Activated CD8-positive, alpha-beta memory T cell treated with anti-CD3 and anti-CD28 coated beads, Interleukin-2, amount 50 U/mL, for 4 hours (primary cell): Measurements from ENCODE around the gene STK39.

ENCODE experiments used
- DNase-seq: peaks from one replicate; pipeline ENCODE4 v3.0.0-alpha.2; 2020

Gene STK39

GRCh38 chr2:168182550-168183249, 64.7 kb downstream of the STK39 start:
- DNase-seq: no peak

DNA sequence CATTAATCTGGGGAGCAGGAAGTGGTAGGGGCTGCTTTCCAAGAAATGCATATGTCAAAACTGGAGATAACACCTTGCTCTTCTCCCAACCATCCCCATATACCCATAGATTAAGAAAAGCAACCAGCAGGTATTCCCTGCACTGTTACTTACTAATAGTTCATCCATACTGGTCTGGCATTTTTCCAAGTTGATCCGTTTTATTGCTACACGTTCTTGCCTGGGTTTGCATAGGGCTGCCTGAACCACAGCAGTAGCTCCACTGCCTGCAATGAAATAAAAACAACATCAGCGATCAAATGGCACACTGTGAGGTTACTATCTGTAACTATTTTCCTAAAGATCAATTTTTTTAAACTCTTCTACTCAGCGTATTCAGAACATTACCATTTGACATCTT, 65.6 kb downstream of the STK39 start:
- no peak for DNase-seq

- no peak for DNase-seq
Measured at GRCh38 chr2:168180914-168181313, 66.5 kb downstream of the STK39 start.

DNA sequence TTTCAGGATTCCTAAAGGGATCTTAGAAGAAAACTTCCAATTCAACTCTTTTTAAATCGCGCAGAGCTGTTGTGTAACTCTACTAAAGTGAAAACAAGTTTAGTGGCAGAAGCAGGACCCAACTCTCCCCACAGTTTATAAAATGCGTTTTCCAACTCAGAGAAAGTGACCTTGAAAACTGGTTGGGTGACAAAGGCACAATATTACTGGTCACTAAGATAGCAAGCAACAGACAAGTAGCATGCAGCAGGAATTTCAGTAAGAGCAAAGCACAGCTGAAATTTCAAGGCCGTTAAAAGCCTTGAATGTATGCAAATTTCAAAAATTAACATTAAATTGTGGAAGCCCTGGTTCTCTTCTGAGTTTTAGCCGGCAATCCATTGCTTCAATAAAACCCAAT, 66.9 kb downstream of the STK39 start:
- DNase-seq: no peak

- DNase-seq: no peak
Measured at GRCh38 chr2:168179592-168179991, 67.8 kb downstream of the STK39 start.

- DNase-seq: no peak
Measured at GRCh38 chr2:168178520-168179324, 68.7 kb downstream of the STK39 start.

DNA sequence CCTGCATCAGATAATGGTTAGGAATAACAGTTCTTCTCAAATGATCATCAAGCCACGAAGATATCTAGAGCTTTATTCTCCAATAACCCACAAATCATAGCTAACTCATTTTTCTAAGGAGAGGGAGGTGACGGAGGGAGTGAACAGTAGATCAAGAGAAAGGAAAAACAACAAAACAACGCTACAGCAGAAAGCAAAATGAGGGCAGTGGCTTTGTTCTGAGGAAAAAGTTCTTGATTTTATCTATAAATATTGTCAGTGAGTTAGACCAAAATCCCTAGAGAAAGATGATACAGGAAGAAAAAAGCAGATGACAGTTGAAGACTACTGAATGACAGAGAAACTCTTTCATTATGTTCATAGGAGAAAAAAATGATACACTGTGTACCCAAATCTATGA, 71.0 kb downstream of the STK39 start:
- DNase-seq: no peak

DNA sequence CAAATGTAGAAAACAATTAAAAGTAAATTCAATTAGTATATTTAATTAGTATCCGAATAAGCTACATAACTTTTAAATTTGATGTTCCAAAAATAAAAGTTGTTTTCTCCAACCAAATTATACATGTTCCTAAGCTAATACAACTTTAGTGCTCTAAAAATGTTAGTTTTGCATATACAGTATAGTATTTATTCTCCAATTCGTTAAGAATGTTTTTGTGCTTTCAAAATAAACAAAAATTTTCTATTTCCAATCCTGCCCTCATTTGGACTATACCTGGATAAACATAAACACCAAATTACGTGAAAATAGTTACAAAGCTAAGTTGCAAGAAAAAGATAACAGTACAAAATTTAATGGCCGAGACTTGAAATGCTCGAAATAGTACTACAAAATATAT, 71.9 kb downstream of the STK39 start:
- no peak for DNase-seq

- no peak for DNase-seq
Measured at GRCh38 chr2:168174756-168175155, 72.6 kb downstream of the STK39 start.

DNA sequence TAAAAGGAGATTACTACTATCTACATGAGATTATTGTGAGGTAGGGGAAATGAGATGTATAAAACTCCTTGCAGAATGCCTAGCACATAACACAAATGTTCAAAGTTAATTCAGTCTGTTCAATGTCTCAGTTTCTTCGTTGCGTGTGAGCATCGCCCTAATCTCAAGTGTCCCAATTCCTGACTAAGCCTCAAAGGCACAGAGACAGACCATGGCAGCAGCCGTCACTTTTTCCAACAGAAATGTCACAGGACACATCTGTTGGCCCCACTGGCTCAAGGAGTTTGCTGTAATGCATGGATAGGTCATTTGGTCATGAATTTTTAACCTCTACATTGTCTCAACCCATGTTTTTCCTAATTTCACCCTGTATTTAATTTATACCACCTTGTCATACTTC, 75.3 kb downstream of the STK39 start:
- DNase-seq: no peak

DNA sequence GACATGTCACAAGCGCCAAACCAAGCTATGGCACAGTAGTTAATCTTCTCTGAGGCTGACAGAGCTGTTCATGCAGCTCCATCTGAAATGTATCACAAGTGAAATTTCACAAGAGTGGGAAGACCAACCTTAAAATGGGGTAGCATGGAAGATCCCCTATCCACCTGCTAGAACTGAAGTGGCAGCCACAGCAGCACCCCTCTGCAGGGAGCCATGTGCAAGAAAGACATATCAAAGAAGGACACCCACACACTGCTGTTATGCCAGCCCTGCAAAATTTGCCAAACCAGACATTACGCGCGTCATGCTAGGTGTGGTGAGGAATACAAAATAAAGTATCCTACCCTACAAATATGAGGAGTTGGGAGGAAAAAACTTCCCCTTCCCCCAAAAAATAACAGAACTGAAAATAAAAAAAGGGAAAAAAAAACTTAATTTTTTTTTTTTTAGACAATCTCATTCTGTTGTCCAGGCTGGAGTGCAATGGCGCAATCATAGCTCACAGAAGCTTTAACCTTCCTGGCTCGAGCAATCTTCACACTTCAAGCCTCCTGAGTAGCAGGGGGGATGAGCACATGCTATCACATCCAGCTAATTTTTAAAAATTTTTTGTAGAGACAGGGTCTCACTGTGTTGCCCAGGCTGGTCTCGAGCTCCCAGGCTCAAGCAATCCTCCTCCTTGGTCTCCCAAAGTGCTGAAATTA, 76.2 kb downstream of the STK39 start:
- DNase-seq: no peak

DNA sequence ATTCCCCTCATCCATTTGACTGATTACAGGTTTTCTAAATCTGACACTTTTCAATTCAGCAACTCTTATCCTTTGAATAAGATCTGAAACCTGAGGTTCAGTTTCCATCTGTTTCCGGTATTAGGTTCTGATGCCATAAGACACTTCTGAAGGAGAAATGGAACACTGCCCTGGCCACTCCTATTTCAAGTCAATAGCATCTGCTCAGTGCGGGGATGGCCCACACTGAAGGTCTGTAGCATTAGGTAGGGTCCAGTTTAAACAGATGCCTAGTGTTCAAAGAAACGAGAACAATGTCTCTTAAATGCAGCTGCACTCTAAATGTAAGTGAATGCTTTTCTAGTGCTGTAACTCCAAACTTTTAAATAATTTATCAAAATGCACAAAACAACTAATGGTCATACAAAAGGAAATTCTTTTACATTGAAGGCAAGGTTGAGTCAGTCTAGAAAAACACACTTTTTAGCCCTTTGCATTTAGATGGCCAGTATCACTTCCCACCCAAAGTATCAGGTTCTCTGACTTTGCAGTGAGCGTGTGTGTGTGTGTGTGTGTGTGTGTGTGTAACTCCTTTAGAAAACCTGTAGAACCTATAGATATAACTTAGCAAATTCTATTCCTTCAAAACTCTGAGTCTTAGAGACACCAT, 78.2 kb downstream of the STK39 start:
- DNase-seq: no peak

- DNase-seq: no peak
Measured at GRCh38 chr2:168167511-168168263, 79.7 kb downstream of the STK39 start.

- DNase-seq: no peak
Measured at GRCh38 chr2:168166902-168167510, 80.4 kb downstream of the STK39 start.

DNA sequence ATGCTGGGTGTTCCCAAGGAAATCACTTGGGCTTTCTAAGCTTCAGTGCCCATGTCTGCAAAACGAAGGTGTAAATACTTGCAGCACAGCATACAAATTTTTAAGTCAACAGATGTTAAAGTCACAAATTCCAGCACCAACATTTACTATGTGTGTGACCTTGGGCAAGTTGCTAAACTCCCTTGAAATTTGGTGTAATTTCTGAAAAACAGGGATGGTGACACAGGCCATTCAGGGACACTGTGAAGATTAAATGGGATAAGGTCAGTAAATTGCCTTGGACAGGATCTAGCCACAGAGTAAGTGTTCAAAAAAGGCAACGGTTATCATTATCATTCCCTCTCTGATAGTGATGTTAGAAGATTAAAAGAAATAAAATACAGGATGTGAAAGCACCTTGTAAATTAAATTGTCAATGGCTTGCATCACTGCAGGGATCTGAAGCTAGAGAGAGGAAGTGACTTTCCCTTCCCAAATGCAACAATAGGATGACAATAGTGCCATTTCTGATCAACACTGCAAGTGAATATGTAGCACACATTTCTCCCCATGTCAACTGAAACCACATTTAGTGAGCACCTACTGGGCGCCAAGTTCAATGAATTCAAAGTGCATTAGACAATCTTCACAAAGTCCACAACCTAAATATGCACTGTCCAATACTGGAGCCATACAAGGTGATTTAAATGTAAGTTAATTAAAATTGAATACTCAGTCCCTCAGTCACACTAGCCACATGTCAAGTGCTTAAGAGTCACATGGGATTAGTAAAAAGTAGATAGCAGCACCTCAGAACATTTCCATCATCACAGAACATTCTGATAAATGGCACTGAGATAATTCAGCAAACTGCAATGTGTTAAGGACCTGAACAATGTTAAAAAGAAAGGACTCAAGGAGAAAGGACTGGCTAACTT, 81.2 kb downstream of the STK39 start:
- no peak for DNase-seq

DNA sequence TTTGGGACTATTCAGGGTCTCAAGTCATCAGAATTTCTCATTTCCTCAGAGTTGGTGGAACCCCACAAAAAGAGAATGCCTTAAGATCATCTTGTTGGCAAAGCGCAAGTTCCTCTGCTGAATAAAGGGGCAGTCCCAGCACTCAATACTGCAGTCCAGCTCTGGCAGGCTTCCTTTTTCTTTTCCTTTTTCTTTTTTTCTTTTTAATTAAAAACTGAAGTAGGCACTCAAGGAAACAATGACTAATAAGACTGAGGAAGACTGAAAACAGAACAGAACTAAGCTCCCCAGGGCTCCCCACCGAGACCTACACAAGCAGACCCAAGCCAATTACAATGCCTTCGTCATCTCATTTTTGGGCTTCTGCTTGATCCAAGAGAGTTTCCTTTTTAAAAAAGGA, 82.0 kb downstream of the STK39 start:
- DNase-seq: no peak

DNA sequence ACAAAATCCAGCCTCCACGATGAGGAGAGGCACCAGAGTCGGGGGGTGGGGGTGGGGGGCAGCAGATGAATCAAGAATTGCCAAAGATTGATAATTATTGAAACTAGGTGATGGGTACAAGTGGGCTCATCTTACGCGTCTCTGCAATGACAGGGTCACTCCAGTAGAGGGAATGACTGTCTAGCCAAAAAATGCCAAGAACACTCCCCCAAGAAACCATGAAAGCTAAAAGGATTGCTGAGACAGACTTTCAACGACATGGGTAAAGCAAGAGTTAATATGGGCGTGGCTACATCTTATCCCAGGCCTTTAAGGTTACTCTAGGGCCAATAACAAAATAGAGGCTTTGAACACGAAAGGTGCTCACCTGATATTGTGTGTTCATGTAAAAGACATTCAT, 86.5 kb downstream of the STK39 start:
- DNase-seq: no peak

DNA sequence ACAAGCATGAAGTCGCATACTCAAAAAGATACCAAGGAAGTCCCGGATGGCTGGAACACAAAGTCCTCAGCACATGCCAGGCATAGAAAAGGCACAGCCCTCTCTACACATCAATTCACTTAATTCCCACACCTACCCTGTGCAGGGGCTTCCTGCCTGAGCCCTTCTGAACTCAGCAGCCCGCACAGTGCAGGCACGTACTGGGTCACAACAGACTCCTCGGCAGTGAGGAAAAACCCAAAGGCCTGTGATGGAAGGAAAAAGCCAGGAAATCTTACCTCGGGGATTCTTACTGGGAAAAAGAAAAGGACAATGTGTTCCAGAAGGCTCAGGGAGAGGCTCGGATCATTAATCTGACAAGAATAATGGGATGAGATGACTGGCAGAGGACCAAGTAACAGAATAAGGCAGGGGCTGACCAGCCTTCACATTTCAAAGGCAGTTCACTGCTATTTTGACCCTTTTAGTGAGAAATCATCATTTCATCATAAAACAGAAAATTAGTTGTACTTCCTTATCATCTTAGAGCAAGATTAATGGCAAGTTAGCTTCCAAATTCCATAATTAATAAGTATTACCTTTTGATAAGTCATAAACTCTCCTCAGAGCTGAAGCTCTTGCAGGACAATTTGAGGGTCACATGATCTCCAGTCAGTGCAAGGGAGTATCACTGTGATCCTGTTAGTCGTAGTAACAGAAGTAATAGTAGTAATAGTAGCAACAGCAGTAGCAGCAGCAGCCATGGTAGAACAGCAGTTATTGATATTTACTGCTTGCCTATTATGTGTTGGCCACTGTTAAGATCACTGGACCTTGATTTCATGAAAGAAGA, 87.4 kb downstream of the STK39 start:
- no peak for DNase-seq

GRCh38 chr2:168158586-168158985, 88.8 kb downstream of the STK39 start:
- DNase-seq: no peak

DNA sequence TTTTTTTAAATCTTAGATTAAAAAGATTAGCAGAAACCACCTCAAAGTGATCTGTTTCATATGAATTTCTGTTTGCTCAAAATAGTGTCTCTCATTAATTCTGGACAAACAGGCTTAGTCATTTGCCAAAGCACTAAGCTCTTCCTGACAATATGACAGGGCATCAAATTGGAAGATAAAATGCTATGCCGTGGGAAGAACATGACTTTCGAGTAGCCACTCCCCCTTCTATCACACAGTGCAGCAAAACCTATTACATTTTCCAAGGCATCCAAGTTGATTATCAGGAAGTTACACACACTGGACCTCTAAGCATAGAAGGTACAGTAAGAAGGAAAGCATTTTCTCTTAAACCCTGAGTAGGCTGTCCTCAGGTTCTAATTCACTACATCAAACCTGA, 89.5 kb downstream of the STK39 start:
- DNase-seq: no peak
